ENCODE data around the gene ECHDC3.

GRCh38 chr10:11793762-11794479 lies 51.7 kb downstream of the ECHDC3 start:
- TF ChIP-seq CTCF (IDR thresholded peaks at IDR 0.05) (no peak), POLR2A (IDR thresholded peaks at IDR 0.05) (no peak)

Data from suprapubic skin (tissue), 3 donors.